ENCODE measurements around the gene DAZ4. TPM values are rescaled to one million over a fixed set of nuclear protein-coding genes. Genes with fewer than 3 reads are reported as not detected.
"Not testable (repeated sequence)": the region's sequence is repeated elsewhere in the genome, so short reads cannot be mapped to it uniquely, and the experiment has no call there.

Gene DAZ4
- polyA plus RNA-seq (2012; rRNA removed), result not detected in 2 replicates
- polyA plus RNA-seq (2012; cell fraction: cytosol; rRNA removed), result not detected in 2 replicates
- not detected in 2 replicates for polyA plus RNA-seq (2012; cell fraction: nucleus; rRNA removed)

GRCh38 chrY:24833619-24834018 lies at the start of gene DAZ4:
DAZ4 (plus strand) TSS chrY:24833919; CDS start chrY:24834127, 208 bp downstream.
- H3K4me2 ChIP-seq; H3K36me3 ChIP-seq (replicated peaks in 1 of 2; ENCODE audit: control insufficient read depth in 1 of 2, insufficient read depth in 2 of 2, low read length in 1 of 2); H3K27ac ChIP-seq (ENCODE audit: low read depth in 2 of 2, low read length in 1 of 2); H3K4me3 ChIP-seq (ENCODE audit: low read depth in 2 of 2, low read length in 1 of 2); POLR2A ChIA-PET; H3K9me2 ChIP-seq; H3K79me2 ChIP-seq (ENCODE audit: insufficient read depth); H3K9me3 ChIP-seq; H4K20me1 ChIP-seq (ENCODE audit: insufficient read depth); H2AFZ ChIP-seq (ENCODE audit: low read depth); H3K27me3 ChIP-seq (ENCODE audit: insufficient read depth); H3K9ac ChIP-seq; H3K4me1 ChIP-seq (ENCODE audit: control insufficient read depth in 1 of 2, insufficient read depth in 2 of 2, low read depth in 1 of 2, low read length in 1 of 2); CTCF ChIA-PET; H3F3A ChIP-seq (replicated peaks; ENCODE audit: insufficient read depth); DNase-seq: not testable (repeated sequence)
- WGBS (ENCODE audit: low lambda C conversion rate), result no CpG with 5 or more reads among the region's 23 CpGs

GRCh38 chrY:24813293-24813692 lies 20.4 kb upstream of the DAZ4 start, which contains the start of gene DAZ3:
DAZ3 (minus strand) TSS chrY:24813393; CDS start chrY:24813185, 208 bp downstream.
- DNase-seq; POLR2A ChIA-PET; H2AFZ ChIP-seq (ENCODE audit: low read depth); H3K9me3 ChIP-seq; H3K9me2 ChIP-seq; H3K9ac ChIP-seq; H3F3A ChIP-seq (replicated peaks; ENCODE audit: insufficient read depth); H4K20me1 ChIP-seq (ENCODE audit: insufficient read depth); H3K36me3 ChIP-seq (replicated peaks in 1 of 2; ENCODE audit: control insufficient read depth in 1 of 2, insufficient read depth in 2 of 2, low read length in 1 of 2); H3K27me3 ChIP-seq (ENCODE audit: insufficient read depth); H3K4me2 ChIP-seq; H3K79me2 ChIP-seq (ENCODE audit: insufficient read depth); CTCF ChIA-PET; H3K27ac ChIP-seq (ENCODE audit: low read depth in 2 of 2, low read length in 1 of 2); H3K4me1 ChIP-seq (ENCODE audit: control insufficient read depth in 1 of 2, insufficient read depth in 2 of 2, low read depth in 1 of 2, low read length in 1 of 2); H3K4me3 ChIP-seq (ENCODE audit: low read depth in 2 of 2, low read length in 1 of 2): not testable (repeated sequence)
- WGBS (ENCODE audit: low lambda C conversion rate), result no CpG with 5 or more reads among the region's 23 CpGs

GRCh38 chrY:24821836-24822235 lies 11.9 kb upstream of the DAZ4 start:
- H4K20me1 ChIP-seq (ENCODE audit: insufficient read depth); H3K9me3 ChIP-seq; H3K27me3 ChIP-seq (ENCODE audit: insufficient read depth); H3K9ac ChIP-seq; H3K36me3 ChIP-seq (replicated peaks in 1 of 2; ENCODE audit: control insufficient read depth in 1 of 2, insufficient read depth in 2 of 2, low read length in 1 of 2); H3K4me1 ChIP-seq (ENCODE audit: control insufficient read depth in 1 of 2, insufficient read depth in 2 of 2, low read depth in 1 of 2, low read length in 1 of 2); H3K4me3 ChIP-seq (ENCODE audit: low read depth in 2 of 2, low read length in 1 of 2); H3F3A ChIP-seq (replicated peaks; ENCODE audit: insufficient read depth); CTCF ChIA-PET; DNase-seq; H3K27ac ChIP-seq (ENCODE audit: low read depth in 2 of 2, low read length in 1 of 2); POLR2A ChIA-PET; H2AFZ ChIP-seq (ENCODE audit: low read depth); H3K9me2 ChIP-seq; H3K79me2 ChIP-seq (ENCODE audit: insufficient read depth); H3K4me2 ChIP-seq: not testable (repeated sequence)
- no CpG with 5 or more reads among the region's 3 CpGs for WGBS (ENCODE audit: low lambda C conversion rate)

GRCh38 chrY:24824184-24824879 lies 9.4 kb upstream of the DAZ4 start:
- DNase-seq; H3K4me2 ChIP-seq; H4K20me1 ChIP-seq (ENCODE audit: insufficient read depth); H3K27ac ChIP-seq (ENCODE audit: low read depth in 2 of 2, low read length in 1 of 2); H3K79me2 ChIP-seq (ENCODE audit: insufficient read depth); H2AFZ ChIP-seq (ENCODE audit: low read depth); H3F3A ChIP-seq (replicated peaks; ENCODE audit: insufficient read depth); H3K9me2 ChIP-seq; H3K4me1 ChIP-seq (ENCODE audit: control insufficient read depth in 1 of 2, insufficient read depth in 2 of 2, low read depth in 1 of 2, low read length in 1 of 2); H3K9me3 ChIP-seq; H3K4me3 ChIP-seq (ENCODE audit: low read depth in 2 of 2, low read length in 1 of 2); CTCF ChIA-PET; H3K36me3 ChIP-seq (replicated peaks in 1 of 2; ENCODE audit: control insufficient read depth in 1 of 2, insufficient read depth in 2 of 2, low read length in 1 of 2); H3K9ac ChIP-seq; POLR2A ChIA-PET; H3K27me3 ChIP-seq (ENCODE audit: insufficient read depth): not testable (repeated sequence)
- no CpG with 5 or more reads among the region's 4 CpGs for WGBS (ENCODE audit: low lambda C conversion rate)

- POLR2A ChIA-PET; DNase-seq; H3K27ac ChIP-seq (ENCODE audit: low read depth in 2 of 2, low read length in 1 of 2); H3K79me2 ChIP-seq (ENCODE audit: insufficient read depth); H3K9me2 ChIP-seq; H3K27me3 ChIP-seq (ENCODE audit: insufficient read depth); H3K36me3 ChIP-seq (replicated peaks in 1 of 2; ENCODE audit: control insufficient read depth in 1 of 2, insufficient read depth in 2 of 2, low read length in 1 of 2); H3K4me1 ChIP-seq (ENCODE audit: control insufficient read depth in 1 of 2, insufficient read depth in 2 of 2, low read depth in 1 of 2, low read length in 1 of 2); H2AFZ ChIP-seq (ENCODE audit: low read depth); H3K9me3 ChIP-seq; CTCF ChIA-PET; H4K20me1 ChIP-seq (ENCODE audit: insufficient read depth); H3K9ac ChIP-seq; H3K4me2 ChIP-seq; H3K4me3 ChIP-seq (ENCODE audit: low read depth in 2 of 2, low read length in 1 of 2); H3F3A ChIP-seq (replicated peaks; ENCODE audit: insufficient read depth): not testable (repeated sequence)
- WGBS (ENCODE audit: low lambda C conversion rate), result no CpG with 5 or more reads among the region's 4 CpGs
Observed at GRCh38 chrY:24825069-24825468, 8.7 kb upstream of the DAZ4 start.

All from SK-N-SH (cell line).